ENCODE measurements around the gene PELI2.

The PELI2 gene

GRCh38 chr14:56195704-56196103 lies 77.5 kb downstream of the PELI2 start:
- Histone ChIP-seq H3K4me3 (ENCODE audit: low read depth, low read length, poor library complexity, severe bottlenecking) (peak overlapping the region; percentile 36), H4K20me1 (ENCODE audit: insufficient read depth, low read length) (no peaks in the 10 kb centered on the region), H2AFZ (ENCODE audit: low read length) (no peak overlapping the region), H3K4me1 (ENCODE audit: insufficient read depth, low read length, severe bottlenecking) (peaks cover 77% of the 10 kb centered on the region), H3K9me3 (ENCODE audit: low read length) (no peaks in the 10 kb centered on the region), H3K27ac (ENCODE audit: low read depth, low read length, poor library complexity, severe bottlenecking) (peak overlapping the region; percentile 99), H3K9me2 (ENCODE audit: low read depth, low read length) (no peaks in the 10 kb centered on the region), H3K4me2 (ENCODE audit: low read length) (peak overlapping the region; percentile 69), H3F3A (ENCODE audit: insufficient read depth, low read length) (no peaks in the 10 kb centered on the region), H3K27me3 (ENCODE audit: insufficient read depth, low read length) (no peaks in the 10 kb centered on the region), H3K36me3 (ENCODE audit: insufficient read depth, low read length) (no peaks in the 10 kb centered on the region; the same call in 1 of the 2 replicates), H3K9ac (ENCODE audit: low read length) (peak overlapping the region; percentile 74), H3K79me2 (ENCODE audit: insufficient read depth, low read length) (no peaks in the 10 kb centered on the region)
- TF ChIP-seq CTCF (IDR thresholded peaks at IDR 0.05; ENCODE audit: low read length) (no peak), EZH2 (IDR thresholded peaks at IDR 0.05; ENCODE audit: borderline replicate concordance, low read length) (no peak)

- H3F3A ChIP-seq (ENCODE audit: insufficient read depth, low read length) = no peaks in the 10 kb centered on the region
- H3K9ac ChIP-seq (ENCODE audit: low read length) = peak overlapping the region; percentile 55
- H3K9me3 ChIP-seq (ENCODE audit: low read length) = no peaks in the 10 kb centered on the region
- peaks cover 78% of the 10 kb centered on the region for H3K4me1 ChIP-seq (ENCODE audit: insufficient read depth, low read length, severe bottlenecking)
- peak overlapping the region; percentile 69 for H3K4me2 ChIP-seq (ENCODE audit: low read length)
- no peak overlapping the region for H2AFZ ChIP-seq (ENCODE audit: low read length)
- TF ChIP-seq CTCF (IDR thresholded peaks at IDR 0.05; ENCODE audit: low read length) (no peak), EZH2 (IDR thresholded peaks at IDR 0.05; ENCODE audit: borderline replicate concordance, low read length) (no peak)
- H3K4me3 ChIP-seq (ENCODE audit: low read depth, low read length, poor library complexity, severe bottlenecking) = peak overlapping the region; percentile 24
- H3K36me3 ChIP-seq (ENCODE audit: insufficient read depth, low read length) = no peaks in the 10 kb centered on the region; the same call in 1 of the 2 replicates
- H3K27me3 ChIP-seq (ENCODE audit: insufficient read depth, low read length) = no peaks in the 10 kb centered on the region
- no peaks in the 10 kb centered on the region for H3K79me2 ChIP-seq (ENCODE audit: insufficient read depth, low read length)
- no peaks in the 10 kb centered on the region for H4K20me1 ChIP-seq (ENCODE audit: insufficient read depth, low read length)
- no peaks in the 10 kb centered on the region for H3K9me2 ChIP-seq (ENCODE audit: low read depth, low read length)
- H3K27ac ChIP-seq (ENCODE audit: low read depth, low read length, poor library complexity, severe bottlenecking) = peak overlapping the region; percentile 99
Observed at GRCh38 chr14:56196274-56196673, 78.1 kb downstream of the PELI2 start.

- Histone ChIP-seq H3K4me2 (ENCODE audit: low read length) (no peak overlapping the region), H3K27ac (ENCODE audit: low read depth, low read length, poor library complexity, severe bottlenecking) (peak overlapping the region; percentile 99), H3K79me2 (ENCODE audit: insufficient read depth, low read length) (no peaks in the 10 kb centered on the region), H3K4me3 (ENCODE audit: low read depth, low read length, poor library complexity, severe bottlenecking) (no peak overlapping the region), H3K9me2 (ENCODE audit: low read depth, low read length) (no peaks in the 10 kb centered on the region), H4K20me1 (ENCODE audit: insufficient read depth, low read length) (no peaks in the 10 kb centered on the region), H3K4me1 (ENCODE audit: insufficient read depth, low read length, severe bottlenecking) (peaks cover 78% of the 10 kb centered on the region), H3K9me3 (ENCODE audit: low read length) (no peaks in the 10 kb centered on the region), H3K27me3 (ENCODE audit: insufficient read depth, low read length) (no peaks in the 10 kb centered on the region), H3K36me3 (ENCODE audit: insufficient read depth, low read length) (no peaks in the 10 kb centered on the region; the same call in 1 of the 2 replicates), H2AFZ (ENCODE audit: low read length) (no peak overlapping the region), H3K9ac (ENCODE audit: low read length) (peak overlapping the region; percentile 2; the same call in 1 of the 2 replicates), H3F3A (ENCODE audit: insufficient read depth, low read length) (no peaks in the 10 kb centered on the region)
- TF ChIP-seq EZH2 (IDR thresholded peaks at IDR 0.05; ENCODE audit: borderline replicate concordance, low read length) = no peak
- TF ChIP-seq CTCF (IDR thresholded peaks at IDR 0.05; ENCODE audit: low read length) = no peak
Observed at GRCh38 chr14:56197150-56197549, 78.9 kb downstream of the PELI2 start.

Data from OCI-LY1 (cell line).